Ureter (tissue), 1 donor: ENCODE measurements around the gene CHCHD3. TPM values are rescaled to one million over a fixed set of nuclear protein-coding genes. Genes with fewer than 3 reads are reported as not detected.

Experiments
- DNase-seq: peaks from one replicate; pipeline ENCODE4 v3.0.0-alpha.2; 2020; ENCODE audit warnings: low spot score
- total RNA-seq: library from RNA; stranded (reverse); gene quantifications from one replicate; pipeline ENCODE4 v1.2.4, GENCODE V29; 2023
- donor health status: DM: yes; HTN: yes; CAD: no.

Gene CHCHD3
- total RNA-seq, 1 donor from 2014 or later: 48.9 TPM

DNA sequence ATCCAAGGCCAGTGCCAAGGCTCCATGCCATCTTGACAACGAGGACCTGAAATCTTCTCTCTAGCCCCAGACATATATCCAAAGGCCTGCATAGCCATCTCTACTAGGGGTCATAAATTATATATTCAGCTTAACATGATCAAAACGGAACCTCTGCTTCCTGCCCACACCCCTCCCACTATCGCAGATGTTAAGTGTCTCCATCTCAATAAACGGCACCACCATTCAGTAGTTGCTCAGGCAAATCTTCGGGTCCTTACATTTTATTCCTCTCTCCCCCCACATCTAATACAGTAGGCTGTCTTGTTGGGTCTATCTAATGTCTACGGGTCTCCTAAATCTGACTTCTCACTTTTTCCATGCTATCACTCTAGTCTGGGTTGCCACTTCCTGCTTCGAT lies 304.5 kb downstream of the CHCHD3 start:
- DNase-seq: no peak

DNA sequence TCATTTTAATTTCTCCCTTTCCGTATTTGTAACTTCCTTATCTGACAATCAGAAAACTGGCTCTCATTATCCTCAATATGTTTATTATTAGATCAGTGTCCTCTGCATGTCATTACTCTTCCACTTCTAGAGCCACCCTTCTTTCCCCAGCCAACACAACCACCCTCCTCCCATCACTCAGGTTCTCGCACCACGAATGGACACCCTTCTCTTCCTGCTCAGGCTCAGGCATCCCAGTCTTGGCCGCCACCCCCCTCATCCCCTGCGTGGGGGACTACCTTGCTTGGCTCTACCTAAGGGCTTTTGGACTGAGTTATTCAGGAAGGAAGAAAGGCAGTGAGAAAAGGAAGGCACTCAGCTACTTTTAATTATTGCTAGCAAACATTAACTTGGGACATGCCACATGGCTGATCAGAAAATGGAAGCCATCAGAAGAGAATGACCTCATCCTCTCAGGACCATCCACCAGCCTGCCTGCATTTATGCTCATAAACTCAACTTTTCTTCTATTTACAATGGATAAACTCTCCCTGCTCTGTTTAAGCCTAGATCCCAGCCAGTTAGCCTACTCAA lies 305.8 kb downstream of the CHCHD3 start:
- DNase-seq: no peak

DNA sequence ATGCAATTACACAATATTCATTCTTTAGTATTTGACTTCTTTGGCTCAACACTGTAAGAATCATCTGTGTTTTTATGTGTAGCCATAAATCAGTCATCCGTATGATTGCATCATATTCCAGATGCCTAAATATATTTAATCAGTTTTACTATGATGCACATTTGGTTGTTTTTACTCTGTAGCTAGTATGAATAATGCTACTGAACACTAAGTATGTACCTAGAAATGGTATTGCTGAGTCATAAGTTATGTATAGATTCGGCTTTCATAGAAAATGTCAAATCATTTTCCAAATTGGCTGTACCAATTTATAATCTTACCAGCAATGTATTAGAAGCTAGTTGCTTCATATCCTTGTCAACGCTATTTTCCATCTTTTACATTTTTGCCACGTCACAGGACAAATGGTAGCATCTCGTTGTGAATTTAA lies 308.3 kb downstream of the CHCHD3 start:
- no peak for DNase-seq

GRCh38 chr7:132771301-132771730 lies 310.6 kb downstream of the CHCHD3 start:
- DNase-seq: no peak

- DNase-seq: no peak
Measured at GRCh38 chr7:132770055-132770454, 311.8 kb downstream of the CHCHD3 start.

DNA sequence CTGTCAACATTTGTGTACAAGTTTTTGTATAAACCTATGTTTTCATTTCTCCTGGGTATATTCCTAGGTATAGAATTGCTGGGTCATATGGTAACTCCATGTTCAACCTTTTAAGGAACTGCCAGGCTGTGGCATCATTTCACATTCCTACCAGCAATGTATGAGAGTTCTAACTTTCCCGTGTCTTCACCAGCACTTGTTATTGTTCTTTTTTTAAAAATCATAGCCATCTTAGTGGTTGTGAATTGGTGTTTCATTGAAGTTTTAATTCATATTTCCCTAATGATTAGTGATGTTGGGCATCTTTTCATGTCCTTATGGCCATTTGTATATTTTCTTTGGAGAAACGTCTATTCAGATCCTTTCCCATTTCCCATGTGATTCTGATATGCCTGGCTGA lies 312.6 kb downstream of the CHCHD3 start:
- DNase-seq: no peak

DNA sequence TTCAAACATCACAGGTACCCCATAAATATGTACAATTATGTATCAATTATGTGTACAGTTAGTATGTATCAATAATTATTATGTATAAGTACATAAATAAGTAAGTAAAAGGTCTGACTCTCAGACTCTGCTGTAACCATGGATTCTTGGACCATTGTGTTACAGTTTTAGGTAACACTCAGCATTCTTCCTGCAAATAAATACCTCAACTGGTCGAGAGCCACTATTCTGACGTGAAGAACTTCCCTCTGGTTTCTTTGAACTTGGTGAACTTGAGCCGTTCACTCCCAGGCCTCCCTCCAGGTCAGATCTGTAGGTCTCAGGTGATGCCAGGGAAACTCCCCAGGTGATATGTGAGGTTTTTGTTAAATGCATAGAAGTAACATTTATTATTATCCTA lies 313.8 kb downstream of the CHCHD3 start:
- DNase-seq: no peak

DNA sequence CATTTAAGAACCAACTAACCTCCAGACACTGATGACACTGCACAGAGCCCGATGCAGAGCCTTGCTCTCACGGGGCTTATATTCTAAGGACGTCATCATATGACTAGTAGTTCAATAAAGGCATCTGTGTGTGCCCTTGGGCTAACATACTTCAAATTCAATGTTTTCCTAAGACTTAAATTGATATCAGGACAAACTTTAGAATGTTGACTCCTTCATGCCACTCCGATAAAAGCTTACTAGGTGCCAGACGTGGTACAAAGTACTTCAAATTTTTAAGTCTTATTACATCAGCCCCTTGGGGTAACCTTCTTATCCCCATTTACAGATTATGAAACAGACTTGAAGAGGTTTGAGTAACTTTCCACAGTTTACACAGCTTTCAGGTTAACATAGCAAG lies 314.5 kb downstream of the CHCHD3 start:
- DNase-seq: no peak

GRCh38 chr7:132766660-132767059 lies 315.2 kb downstream of the CHCHD3 start:
- DNase-seq: no peak

DNA sequence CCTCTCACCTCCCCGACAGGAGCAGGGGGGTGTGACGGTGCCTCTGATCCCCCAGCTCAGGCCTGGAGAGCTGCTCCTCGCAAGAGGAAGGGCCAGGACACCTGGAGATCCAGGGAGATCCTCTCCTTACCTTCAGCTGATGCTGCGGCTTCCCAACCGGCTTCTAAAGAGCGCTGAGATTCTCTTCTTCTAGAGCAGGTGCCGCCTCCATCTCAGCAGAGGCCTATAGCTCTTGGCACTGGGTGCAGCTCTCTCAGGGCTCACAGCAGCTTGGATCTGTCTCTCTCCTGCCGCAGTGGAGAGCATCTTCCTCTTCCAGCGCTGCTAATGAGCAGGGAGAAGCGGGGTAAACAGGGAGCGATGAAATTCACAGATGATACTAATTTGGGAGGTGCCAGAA lies 316.0 kb downstream of the CHCHD3 start:
- DNase-seq: no peak

- DNase-seq: no peak
Measured at GRCh38 chr7:132764762-132765161, 317.1 kb downstream of the CHCHD3 start.

- DNase-seq: no peak
Measured at GRCh38 chr7:132760866-132761265, 321.0 kb downstream of the CHCHD3 start.

DNA sequence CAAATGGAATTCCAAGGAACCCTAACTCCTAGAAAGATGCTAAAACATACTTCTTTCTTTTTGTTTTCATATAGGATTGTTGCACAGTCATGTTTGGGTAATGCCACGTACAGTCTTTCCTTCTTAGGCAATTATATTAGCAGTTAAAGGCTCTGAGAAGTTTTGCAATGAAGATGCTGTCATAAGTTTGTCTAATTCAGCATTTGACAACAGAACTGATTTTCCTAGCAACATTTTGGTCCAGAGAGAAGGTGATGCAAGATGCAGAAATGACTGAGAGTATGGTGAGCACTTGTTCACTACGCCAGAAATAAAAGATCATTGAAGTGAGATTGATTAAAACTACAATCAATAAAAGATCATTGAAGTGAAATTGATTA lies 321.7 kb downstream of the CHCHD3 start:
- no peak for DNase-seq

DNA sequence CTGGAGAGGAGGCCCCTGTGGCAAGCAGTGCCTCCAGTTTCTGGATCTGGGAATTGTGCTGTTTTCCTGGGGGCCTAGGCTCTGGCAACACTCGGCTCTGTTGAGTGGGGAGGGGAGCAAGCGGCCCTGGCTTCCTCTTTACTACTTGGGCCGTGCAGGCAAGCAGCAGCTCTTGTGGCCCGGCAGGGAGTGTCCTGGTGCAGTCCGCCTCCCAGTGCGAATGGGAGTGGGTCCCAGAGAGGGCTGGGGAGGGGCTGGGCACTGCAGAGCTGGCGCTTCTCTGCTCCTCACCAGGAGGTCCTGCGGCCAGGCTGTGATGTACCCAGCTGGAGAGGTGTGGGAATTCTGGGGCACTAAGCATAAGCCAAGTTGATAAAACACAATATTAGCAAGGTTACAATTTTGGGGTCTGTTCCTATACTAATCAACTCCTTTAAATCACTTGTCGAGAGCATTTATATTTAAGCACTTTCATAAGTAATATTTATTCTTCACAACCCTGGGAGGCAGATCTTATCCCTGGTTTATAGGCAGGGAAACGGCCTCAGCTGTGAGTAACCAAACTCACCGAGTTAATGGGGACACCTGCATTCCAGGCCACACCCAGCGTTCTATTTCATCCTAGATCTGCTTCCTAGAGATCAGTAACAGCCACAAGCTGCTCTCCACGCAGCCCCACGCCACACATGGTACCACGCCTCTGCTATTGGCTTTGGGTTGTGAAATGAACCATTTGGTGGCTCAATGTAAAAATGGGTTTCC lies 322.2 kb downstream of the CHCHD3 start:
- no peak for DNase-seq

GRCh38 chr7:132758986-132759385 lies 322.9 kb downstream of the CHCHD3 start:
- DNase-seq: no peak

DNA sequence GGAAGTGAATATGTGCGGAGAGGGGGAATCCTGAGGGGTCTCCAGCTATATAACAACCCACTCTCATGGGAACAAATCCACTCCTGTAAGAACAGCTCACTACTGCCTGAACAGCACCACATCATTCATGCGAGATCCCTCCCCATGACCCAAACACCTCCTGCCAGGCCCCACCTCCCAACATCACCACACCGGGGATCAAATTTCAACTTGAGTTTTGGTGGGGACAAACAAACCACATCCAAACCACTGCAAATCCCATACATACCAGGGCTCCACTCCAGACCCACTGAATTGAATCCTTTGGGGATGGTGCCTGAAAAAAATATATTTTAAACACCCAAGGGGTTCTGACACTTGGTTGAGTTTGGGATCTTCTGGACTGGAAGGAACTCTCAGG lies 324.1 kb downstream of the CHCHD3 start:
- DNase-seq: no peak

DNA sequence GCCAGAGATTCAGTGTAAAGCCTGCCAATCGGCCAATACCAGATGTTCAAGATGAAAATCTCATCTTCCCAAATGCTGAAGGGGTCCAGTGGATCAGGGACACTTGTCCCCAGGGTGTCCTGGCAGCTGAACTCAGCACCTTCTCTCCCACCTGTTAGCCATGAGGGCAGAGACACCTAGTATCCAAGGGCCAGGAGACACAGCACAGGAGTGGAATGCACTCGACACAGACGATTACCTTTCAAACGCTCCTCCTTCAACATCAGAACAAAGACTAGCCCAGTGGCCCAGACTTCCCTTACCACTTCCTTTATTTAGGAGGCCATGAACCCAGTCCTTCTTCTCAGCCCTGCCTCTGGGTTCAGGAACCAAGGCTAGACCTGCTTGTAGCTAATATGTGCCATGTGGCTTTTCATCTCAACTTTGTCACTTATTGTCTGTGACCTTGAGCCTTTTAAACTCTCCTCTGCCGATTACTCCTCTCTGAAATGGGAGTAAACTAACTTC lies 325.4 kb downstream of the CHCHD3 start:
- no peak for DNase-seq

- no peak for DNase-seq
Measured at GRCh38 chr7:132755538-132756483, 326.1 kb downstream of the CHCHD3 start.

- no peak for DNase-seq
Measured at GRCh38 chr7:132752431-132752830, 329.5 kb downstream of the CHCHD3 start.

GRCh38 chr7:132751244-132751647 lies 330.6 kb downstream of the CHCHD3 start:
- DNase-seq: no peak

GRCh38 chr7:132750530-132751217 lies 331.2 kb downstream of the CHCHD3 start:
- no peak for DNase-seq

DNA sequence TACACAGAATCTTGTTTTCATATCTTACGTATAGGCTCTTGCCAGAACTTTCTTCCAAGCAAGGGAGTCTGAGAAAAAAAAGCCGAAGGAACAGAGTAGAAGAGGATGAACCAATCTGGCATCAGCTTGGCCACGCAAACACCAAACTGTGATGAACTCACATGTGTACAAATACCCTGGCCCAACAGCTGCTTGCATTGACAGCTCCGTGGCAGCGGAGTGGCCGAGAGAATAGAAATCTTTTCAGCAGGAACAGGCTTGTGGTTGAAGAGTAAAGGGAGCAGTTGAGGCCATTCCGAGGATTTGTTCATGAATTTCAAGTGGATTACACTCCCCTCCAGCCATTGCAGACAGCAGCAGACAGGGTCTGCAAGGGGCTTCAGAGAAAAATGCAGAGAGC lies 331.8 kb downstream of the CHCHD3 start:
- no peak for DNase-seq
